Measurements from ENCODE around the gene TMEM61.

The TMEM61 gene

GRCh38 chr1:54985556-54985955, 5.1 kb downstream of the TMEM61 start:
- DNase-seq (ENCODE audit: low read depth), result no peak

GRCh38 chr1:54986025-54986424, 5.6 kb downstream of the TMEM61 start:
- DNase-seq (ENCODE audit: low read depth), result no peak

- no peak for DNase-seq (ENCODE audit: low read depth)
Measured at GRCh38 chr1:54986533-54986932, 6.1 kb downstream of the TMEM61 start.

- DNase-seq (ENCODE audit: low read depth), result no peak
Measured at GRCh38 chr1:54987427-54987826, 7.0 kb downstream of the TMEM61 start.

- DNase-seq (ENCODE audit: low read depth), result peak; percentile 16
Measured at GRCh38 chr1:54987919-54988705, 7.7 kb downstream of the TMEM61 start.

- no peak for DNase-seq (ENCODE audit: low read depth)
Measured at GRCh38 chr1:54988975-54989374, 8.5 kb downstream of the TMEM61 start.

- no peak for DNase-seq (ENCODE audit: low read depth)
Measured at GRCh38 chr1:54989473-54989872, 9.0 kb downstream of the TMEM61 start.

GRCh38 chr1:54989968-54990810, 9.8 kb downstream of the TMEM61 start:
- DNase-seq (ENCODE audit: low read depth), result no peak

GRCh38 chr1:54990916-54991315, 10.5 kb downstream of the TMEM61 start:
- no peak for DNase-seq (ENCODE audit: low read depth)

GRCh38 chr1:54991939-54992338, 11.5 kb downstream of the TMEM61 start:
- DNase-seq (ENCODE audit: low read depth), result no peak

GRCh38 chr1:54993140-54993539, 12.7 kb downstream of the TMEM61 start:
- DNase-seq (ENCODE audit: low read depth), result no peak

- DNase-seq (ENCODE audit: low read depth), result no peak
Measured at GRCh38 chr1:54994355-54994990, 14.0 kb downstream of the TMEM61 start.

- no peak for DNase-seq (ENCODE audit: low read depth)
Measured at GRCh38 chr1:54995013-54995760, 14.8 kb downstream of the TMEM61 start.

GRCh38 chr1:54995835-54996234, 15.4 kb downstream of the TMEM61 start:
- no peak for DNase-seq (ENCODE audit: low read depth)

GRCh38 chr1:54996359-54996868, 16.0 kb downstream of the TMEM61 start:
- DNase-seq (ENCODE audit: low read depth), result no peak

- no peak for DNase-seq (ENCODE audit: low read depth)
Measured at GRCh38 chr1:54996869-54997710, 16.7 kb downstream of the TMEM61 start.

- DNase-seq (ENCODE audit: low read depth), result no peak
Measured at GRCh38 chr1:54997711-54997986, 17.2 kb downstream of the TMEM61 start.

GRCh38 chr1:54998100-54998499, 17.7 kb downstream of the TMEM61 start:
- no peak for DNase-seq (ENCODE audit: low read depth)

GRCh38 chr1:54998677-54999076, 18.2 kb downstream of the TMEM61 start, which contains the start of gene BSND:
BSND (plus strand) TSS chr1:54998933; CDS start chr1:54999187, 254 bp downstream.
- DNase-seq (ENCODE audit: low read depth), result no peak

- DNase-seq (ENCODE audit: low read depth), result no peak
Measured at GRCh38 chr1:55000110-55001085, 20.0 kb downstream of the TMEM61 start.

Measured in GM04503 (cell line).